GM21737 (cell line): ENCODE results near the gene ABCG8.

ENCODE experiments used
- ATAC-seq: cut with Tn5 transposase; IDR thresholded peaks from one replicate; pipeline ENCODE4 v1.9.1; 2021; ENCODE audit warnings: mild to moderate bottlenecking, moderate library complexity; ENCODE audit not compliant: unreplicated experiment

ABCG8 gene

DNA sequence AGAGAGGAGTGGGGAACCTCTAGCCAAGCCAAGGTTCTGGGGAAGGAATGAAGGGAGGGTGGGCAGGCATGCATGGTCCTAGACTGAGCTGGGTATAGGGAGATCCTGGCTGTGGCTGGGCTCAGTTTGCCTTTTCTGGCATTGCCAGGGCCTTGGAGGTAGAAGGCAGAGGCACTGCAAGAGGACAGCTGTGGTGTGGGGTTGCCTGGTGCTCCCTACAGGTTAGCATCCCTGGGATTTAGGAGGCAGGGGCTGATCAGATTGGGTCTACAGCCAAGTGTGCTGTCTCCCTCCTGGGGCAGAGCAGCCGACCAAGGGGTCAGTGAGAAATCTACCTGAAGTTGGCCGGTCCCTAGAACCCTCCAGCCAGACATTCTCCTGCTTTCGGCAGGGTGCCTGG is 15.9 kb downstream of the ABCG8 start:
- no peak for ATAC-seq

DNA sequence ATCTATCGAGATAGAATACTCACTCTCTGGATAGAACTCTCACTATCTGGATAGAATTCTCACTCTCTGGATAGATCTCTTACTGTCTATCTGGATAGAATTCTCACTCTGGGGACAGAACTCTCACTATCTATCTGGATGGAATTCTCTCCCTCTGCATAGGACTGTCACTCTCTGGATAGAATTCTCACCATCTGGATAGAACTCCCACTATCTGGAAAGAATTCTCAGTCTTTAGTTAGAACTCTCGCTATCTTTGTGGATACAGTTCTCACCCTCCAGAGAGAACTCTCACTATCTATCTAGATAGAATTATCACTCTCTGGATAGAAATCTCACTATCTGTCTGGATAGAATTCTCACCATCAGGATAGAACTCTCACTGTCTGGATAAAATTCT is 16.5 kb downstream of the ABCG8 start:
- ATAC-seq, result no peak

DNA sequence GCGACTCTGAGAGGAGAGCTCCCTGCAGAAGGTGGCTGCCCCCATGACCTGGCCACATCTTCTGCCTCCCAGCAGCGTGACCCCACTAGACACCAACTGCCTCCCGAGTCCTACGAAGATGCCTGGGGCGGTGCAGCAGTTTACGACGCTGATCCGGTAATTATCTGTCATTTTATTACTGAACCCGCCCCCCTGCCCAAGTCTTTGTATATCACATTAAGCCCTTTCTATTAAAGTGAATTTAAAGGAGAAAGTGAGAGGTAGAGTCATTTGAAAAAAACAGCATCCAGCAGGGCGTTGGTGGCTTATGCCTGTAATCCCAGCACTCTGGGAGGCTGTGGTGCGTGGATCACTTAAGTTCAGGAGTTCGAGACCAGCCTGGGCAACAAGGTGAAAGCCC is 33.4 kb downstream of the ABCG8 start:
- ATAC-seq, result no peak

DNA sequence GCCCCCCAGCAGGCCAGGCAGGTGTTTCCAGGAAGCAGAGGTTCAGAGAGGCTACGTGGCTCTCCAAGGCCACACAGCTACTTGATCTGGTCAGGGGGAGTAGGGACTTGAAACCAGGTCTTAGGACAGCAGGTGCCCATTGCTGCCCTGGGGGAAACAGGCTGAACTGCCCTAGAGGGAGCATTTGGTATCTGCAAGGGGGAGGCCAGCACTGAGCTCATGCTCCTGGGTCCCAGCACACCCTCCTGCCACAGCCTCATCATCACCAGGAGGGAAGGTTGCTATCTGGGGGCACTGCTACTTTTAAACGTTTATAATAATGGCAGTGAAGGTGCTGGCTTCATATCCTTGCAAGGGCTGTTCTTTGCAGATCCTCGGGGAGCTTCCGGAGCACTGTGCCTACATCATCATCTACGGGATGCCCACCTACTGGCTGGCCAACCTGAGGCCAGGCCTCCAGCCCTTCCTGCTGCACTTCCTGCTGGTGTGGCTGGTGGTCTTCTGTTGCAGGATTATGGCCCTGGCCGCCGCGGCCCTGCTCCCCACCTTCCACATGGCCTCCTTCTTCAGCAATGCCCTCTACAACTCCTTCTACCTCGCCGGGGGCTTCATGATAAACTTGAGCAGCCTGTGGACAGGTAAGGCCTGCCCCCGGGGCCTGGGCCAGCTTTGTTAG is 36.1 kb downstream of the ABCG8 start:
- ATAC-seq, result no peak

DNA sequence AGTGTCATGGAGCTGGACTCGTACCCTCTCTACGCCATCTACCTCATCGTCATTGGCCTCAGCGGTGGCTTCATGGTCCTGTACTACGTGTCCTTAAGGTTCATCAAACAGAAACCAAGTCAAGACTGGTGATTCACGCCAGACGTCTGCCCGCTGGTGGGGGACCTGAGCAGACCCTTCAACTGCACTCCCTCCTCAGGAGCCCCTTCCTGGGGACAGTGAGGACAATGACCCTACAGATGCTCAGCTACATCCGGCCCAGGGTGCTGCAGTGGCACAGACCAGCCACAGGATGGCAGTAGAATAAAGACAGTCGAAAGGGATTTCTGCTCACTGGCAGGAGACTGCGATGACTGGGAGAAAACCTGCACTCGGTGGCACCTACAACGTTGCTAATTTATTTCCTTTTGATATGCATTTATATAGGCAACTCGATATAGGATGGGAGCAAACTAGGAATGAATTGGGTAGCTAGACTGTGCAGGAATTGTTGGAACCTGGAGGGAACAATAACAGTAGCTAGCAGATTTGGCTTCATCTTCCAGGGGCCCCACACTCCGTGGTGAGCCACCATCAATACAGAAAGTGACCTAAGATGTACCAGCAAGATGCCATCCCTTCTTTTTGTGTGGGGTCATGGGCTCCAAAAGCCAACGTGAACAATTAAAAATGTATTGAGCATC is 39.2 kb downstream of the ABCG8 start:
- no peak for ATAC-seq

DNA sequence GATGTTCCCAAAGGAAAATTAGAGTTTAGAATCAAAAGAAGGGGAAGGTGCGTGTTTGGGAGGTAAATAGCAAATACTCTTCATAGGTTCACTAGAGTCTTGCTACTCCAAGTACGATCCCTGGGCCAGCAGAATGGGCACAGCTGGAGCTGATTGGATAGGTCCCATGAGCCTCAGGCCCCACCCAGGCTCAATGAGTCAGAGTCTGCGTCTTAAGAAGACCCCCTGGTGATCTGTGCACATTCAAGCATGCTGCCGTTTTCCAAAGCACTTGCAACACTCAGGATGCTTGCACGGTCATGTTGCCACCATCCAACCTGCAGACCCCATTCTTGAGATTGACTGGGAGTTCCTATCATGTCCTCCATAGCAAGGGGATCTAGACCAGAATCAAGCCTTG is 40.5 kb downstream of the ABCG8 start:
- ATAC-seq, result no peak

DNA sequence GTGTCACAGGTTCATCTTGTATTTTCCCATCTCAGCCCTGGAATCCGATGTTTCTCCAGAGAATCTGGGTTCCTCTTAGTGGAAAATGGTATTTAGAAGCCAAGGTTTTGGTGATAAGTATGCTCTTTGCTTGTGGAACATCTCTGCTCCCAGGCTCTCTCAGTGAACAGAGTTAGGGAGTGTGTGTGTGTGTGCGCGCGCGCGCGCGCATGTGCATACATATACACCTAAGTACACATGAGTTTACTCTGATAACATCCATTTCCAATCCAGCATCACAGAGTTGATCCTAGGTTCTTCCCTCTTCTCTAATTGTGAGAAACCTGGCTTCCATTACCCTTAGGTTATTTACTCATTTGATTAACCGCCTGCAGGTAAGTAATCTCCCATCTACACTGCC is 41.7 kb downstream of the ABCG8 start:
- ATAC-seq, result no peak

DNA sequence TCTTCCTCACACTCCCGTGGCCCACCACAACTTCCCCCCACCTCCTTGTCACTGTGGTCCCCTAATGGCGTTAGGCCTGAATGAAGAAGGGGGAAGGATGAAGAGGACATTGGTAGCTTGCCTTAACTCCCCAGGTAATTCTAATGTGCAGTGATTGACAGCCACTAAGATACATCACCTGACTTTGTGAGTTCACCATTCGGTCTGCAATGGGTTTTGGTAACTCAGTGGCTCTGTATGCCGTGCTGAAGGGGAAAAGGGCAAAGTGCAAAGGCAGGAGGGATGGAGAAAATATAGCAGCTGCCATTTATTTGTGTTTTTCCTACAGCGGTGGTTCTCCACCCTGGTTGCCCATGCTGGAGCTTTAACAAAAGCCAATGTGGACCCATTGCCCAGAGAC is 42.2 kb downstream of the ABCG8 start:
- ATAC-seq, result no peak

DNA sequence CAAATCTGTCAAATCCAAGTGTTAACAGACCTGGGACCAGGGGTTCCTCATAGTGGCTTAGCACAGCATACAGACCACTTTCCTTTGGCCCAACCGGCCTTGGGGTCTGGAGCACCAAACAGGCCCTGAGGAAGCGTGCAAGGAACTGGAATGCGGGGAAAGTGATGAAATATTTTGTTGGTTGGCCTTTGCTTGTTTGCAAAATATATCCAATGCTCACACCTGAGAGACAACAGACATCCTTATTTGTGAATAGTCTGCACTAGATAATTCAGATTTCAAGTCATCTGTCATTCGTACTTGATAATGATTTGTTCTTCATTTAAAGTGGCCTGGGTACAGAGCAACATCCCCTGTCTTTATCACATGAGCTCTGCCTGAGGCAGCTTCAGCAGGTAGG is 43.5 kb downstream of the ABCG8 start:
- ATAC-seq, result no peak

DNA sequence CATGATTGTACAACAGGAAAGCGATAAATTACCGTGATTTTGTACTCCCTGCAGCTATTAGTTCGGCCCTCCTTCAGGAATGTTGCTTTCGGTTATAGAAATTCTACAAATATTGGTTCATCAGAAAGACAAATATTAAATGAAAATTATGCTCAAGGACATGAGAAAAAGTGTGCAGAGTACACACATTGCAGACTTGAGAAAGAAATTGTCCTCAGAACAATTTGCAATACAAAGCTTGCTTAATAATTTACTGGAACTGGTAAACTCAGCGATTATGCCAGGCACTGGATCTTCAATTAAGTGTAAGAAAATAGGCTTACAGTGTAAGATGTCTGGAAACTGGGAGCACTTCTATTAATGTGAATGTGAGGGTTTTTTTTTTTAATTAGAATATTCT is 45.9 kb downstream of the ABCG8 start:
- ATAC-seq, result no peak

DNA sequence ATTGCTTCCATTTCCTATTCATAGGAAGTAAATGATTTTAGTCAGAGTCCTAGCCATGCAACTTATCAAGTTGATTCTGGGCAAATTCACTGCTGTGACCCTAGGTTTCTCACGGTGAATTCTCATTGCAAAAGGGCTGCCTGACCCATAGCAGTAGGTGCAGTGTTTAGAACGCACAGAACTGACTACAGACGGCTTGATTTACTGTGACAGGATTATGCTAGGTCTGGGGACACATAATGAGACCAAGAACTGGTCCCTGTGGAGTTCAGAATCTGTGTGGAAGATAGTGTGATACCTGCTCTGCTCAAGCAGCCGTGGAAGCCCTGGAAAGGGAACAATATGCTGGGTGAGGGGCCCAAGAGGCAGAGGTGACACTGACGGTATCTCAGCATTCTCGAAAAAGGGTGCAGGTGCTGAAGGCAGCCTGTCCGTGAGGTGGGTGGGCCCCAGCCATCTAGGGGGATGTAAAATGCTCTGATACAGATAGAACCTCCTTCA is 46.4 kb downstream of the ABCG8 start:
- ATAC-seq, result no peak

DNA sequence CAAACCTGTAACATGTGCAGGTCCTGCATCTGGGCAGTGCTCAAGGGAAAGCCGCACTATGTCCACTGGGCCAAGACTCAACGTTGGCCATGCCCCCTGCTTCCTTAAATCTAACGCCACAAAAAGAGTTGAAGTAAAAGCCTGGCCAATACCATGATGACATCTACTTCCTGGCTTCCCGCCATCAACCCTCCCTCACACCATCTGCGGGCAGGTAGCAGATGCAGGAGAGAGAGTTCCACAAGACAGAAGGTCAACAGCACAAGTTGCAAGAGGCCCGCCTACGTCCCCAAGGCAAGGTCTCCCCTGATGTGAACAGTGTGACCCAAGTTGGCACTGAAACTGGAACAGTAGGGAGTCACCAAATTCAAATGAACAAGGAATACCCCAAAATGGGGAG is 48.4 kb downstream of the ABCG8 start:
- ATAC-seq, result no peak

DNA sequence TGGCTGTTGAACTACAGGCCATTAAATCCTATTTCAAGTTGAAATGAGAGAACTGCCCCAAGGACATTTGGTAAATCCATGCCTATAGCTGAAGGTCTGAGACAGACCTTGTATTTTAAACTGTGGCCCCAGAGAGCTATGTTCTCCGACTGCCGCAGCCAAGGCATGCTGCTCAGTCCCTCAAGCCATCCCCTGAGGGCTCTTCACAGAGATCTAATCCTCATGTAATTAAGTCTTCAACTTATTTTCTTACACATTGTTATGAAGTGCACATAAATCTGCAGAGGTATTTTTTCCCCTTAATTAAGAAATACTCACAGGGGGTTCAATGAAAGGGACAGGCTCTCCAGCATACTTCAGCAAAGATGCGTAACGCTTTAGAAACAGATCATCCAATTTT is 50.6 kb downstream of the ABCG8 start:
- ATAC-seq, result no peak

DNA sequence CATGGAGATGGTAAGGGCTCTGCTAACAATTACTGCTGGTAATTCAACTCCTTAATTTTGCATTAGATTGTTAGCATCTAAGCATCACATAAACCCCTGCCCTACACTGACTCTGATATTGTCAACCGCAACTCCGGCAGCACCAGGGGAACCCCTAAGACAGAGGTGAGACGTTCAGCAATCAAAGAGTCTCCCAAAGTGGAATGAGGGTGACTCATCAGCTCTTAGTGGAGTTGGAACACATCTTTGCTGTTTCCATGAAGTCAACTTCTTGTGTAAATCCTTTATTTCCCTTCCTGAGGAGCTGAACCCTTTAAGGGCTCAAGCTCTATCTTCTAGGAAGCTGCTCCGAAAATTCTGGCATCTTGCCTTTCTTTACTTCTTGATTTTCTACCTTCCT is 52.1 kb downstream of the ABCG8 start:
- ATAC-seq, result no peak

DNA sequence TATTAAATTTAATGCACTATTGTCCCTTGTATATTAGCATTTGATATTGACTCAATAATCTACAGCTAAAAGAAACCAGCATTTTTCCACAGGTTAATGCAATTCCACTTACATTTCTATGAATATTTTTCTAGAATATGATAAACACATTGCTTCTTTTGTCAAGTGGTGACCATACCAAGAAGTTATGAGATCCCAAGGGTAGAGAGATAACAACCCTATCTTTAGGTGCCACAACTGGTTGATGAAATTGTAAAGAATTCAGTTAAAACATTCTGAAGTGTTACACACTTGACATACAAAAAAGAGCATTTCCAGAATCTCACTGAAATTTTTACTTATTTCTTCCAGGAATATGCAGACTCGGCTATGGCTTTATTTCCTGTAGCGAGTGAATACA is 56.0 kb downstream of the ABCG8 start:
- ATAC-seq, result no peak

DNA sequence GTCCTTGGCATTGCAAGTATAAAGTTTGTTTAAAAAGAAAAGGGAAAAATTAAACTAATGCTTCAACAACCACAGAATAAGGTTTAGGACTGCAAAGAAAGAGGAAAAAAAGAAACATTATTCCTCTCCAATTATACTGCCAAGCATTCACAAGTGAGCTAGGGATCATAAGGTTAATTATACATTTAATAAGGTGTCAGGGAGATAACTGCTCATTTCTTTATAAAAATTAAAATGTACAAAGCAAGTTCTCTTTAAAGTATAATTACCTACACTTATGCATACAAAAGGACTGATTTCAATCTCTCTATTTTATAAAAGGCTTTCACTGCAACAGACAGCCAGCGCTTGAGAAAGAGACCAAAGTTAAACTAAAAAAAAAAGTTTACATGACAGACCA is 58.1 kb downstream of the ABCG8 start:
- no peak for ATAC-seq

DNA sequence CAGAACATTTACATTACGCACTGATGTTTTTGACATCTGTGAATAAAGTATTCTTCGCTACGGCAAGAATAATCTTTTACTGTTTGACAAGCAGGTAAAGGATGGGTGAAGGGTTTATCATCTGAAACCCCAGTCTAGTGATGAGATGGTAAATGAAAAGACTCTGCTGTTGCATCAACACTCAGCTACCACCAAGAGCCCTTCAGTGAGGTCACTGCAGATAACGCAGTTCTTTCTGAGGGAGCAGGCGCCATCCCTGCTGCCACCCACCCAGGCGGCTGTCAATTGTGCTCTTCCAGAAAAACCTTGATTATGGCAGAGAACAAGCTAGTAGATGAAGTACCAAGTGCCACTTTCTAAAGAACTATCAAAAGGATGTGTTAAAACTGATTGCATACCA is 58.7 kb downstream of the ABCG8 start:
- no peak for ATAC-seq

DNA sequence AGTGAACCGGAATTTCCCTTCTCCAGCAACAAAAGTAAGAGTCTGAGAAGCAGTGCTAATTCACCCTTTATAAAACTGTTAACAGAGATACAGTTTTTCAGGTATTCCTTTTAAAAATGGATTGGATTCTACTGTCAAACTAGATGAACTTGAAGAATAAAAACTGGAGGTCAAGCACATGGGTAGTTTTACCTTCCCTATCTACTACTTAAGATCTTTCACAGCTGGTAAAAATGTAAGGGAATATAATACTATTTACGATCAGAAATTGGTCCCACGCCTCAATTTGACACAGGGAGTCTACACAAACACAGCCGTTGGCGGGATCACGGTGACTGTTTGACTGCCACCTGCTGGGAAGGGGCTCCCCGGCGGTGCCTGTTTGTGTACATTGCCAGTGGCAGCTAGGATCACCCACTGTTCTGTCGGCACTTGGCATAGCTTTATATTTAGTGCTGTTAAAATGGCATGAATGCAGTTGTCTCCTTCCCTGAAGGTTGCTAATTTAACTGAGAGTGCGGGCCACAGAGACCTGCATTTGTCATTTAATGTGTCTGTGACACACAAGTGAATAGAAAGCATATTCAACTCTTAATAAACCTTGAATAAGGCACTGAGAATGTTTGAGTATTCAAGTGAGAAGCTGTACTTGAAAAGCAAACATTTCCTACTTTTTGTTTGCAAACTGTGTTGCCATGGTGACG is 59.5 kb downstream of the ABCG8 start:
- ATAC-seq, result no peak

DNA sequence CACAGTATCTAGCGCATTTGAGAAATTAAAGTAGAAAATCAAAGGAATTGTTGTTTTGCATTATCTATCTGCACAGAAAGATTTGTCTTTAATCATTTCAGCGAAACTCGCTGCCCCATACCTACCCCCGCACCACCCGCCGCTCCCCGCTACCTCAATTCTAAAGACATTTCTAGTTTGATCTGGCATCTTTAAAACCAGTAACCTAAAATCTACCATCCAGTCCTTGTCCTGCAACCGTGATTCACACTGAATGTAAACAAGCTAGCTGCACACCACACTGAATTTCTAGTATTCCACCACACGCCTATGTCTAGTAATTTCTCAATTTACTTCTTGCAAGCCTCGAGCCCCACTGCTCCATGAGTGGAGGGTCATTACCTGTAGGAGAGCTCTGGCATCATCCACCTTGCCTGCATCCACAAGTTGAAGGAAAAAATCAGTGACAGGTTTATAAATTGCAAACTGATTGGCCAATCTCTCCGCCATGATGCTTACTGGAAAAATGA is 60.1 kb downstream of the ABCG8 start:
- no peak for ATAC-seq

DNA sequence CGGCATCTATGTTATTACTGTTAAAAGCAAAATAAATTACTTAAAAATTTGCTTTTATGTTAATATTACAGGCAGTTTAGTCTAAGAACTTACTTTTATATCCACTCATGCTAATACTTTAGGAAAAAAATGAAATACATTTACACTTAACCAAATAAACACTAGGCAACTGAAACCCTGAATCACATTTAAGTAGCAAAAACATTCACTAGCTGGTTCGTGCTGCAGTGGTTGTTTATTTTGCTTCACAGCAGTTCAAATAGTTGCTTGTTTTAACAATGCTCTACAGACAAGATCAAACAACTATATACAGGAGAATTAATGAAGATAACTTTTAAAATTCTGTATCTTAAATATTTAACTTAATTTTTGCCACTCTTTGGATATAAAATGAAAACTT is 60.8 kb downstream of the ABCG8 start:
- ATAC-seq, result no peak

DNA sequence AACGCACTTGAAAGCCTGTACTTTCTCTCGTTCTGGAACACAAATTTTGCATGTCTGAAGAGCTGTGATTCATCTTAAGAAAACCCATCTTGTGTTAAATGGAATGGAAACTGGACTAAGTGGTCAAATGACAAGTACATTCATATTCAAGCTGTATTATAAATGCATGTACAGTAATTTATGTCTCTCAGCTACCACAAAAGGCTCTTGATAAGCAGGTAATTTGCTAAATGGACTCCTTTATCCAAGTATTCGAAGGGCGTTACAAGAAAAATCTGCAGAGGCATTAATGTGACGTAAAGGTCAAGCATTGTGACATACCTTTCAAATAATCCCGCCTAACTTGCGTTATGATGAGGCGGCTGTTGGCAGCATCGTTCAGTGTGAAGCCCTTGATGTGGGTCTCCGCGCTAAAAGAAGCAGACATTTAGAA is 66.6 kb downstream of the ABCG8 start:
- no peak for ATAC-seq

DNA sequence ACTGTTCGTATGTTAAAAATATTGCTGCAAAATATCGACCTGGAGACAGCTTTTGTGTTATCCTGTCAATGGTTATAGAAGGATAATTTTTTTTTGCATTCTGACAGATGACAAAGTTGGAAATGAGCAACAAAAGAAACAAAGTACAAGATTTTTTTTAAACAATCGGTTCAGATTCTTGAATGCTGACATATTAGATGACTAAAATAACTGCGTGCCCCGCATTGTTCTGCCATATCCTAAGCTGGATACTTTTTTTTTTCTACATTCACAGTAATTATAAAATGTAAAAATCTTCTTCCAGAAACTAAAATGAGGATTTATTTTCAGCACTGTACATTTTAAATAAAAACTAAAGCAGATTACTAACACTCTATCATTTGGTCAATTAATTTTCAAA is 67.1 kb downstream of the ABCG8 start:
- no peak for ATAC-seq
